Mesenteric fat pad (tissue), 1 donor: ENCODE results near the gene INAFM1. TPM values are rescaled to one million over a fixed set of nuclear protein-coding genes. Genes with fewer than 3 reads are reported as not detected.
"Not testable (repeated sequence)": the region's sequence is repeated elsewhere in the genome, so short reads cannot be mapped to it uniquely, and the experiment has no call there.

Experiments
- DNase-seq: peaks from one replicate; pipeline ENCODE4 v3.0.0-alpha.2; 2020; ENCODE audit warnings: low spot score
- total RNA-seq: library from RNA; stranded (reverse); fragmentation: NEBNext Ultra II Directional; extraction: Animal tissue kit (Norgen Biotek cat#: 25700); gene quantifications from one replicate; pipeline ENCODE4 v1.2.1, GENCODE V29; 2021
- donor health status: DM: yes; HTN: yes; CAD: no.

Gene INAFM1
- total RNA-seq, 1 donor from 2014 or later: 34.4 TPM

GRCh38 chr19:47267350-47267759 lies 7.3 kb upstream of the INAFM1 start:
- no peak for DNase-seq

GRCh38 chr19:47268028-47268427 lies 6.7 kb upstream of the INAFM1 start:
- no peak for DNase-seq

GRCh38 chr19:47269596-47269995 lies 5.1 kb upstream of the INAFM1 start:
- DNase-seq: no peak

GRCh38 chr19:47270408-47270807 lies 4.3 kb upstream of the INAFM1 start:
- DNase-seq: no peak

- no peak for DNase-seq
Measured at GRCh38 chr19:47271949-47272348, 2.7 kb upstream of the INAFM1 start.

GRCh38 chr19:47272448-47273312 lies 2.0 kb upstream of the INAFM1 start:
- DNase-seq: no peak

GRCh38 chr19:47273313-47274070 lies 1.2 kb upstream of the INAFM1 start:
- DNase-seq: peak; percentile 98

- DNase-seq: peak; percentile 92
Measured at GRCh38 chr19:47274891-47275761, 441 bp downstream of the INAFM1 start.

- no peak for DNase-seq
Measured at GRCh38 chr19:47275791-47276461, 1.2 kb downstream of the INAFM1 start.

- DNase-seq: not testable (repeated sequence)
Measured at GRCh38 chr19:47276513-47276912, 1.8 kb downstream of the INAFM1 start.

GRCh38 chr19:47280183-47280797 lies 5.6 kb downstream of the INAFM1 start:
- DNase-seq: no peak

- DNase-seq: no peak
Measured at GRCh38 chr19:47283405-47284059, 8.8 kb downstream of the INAFM1 start.

GRCh38 chr19:47284324-47284899 lies 9.7 kb downstream of the INAFM1 start:
- no peak for DNase-seq

GRCh38 chr19:47296036-47296435 lies 21.4 kb downstream of the INAFM1 start:
- DNase-seq: no peak

GRCh38 chr19:47300867-47301266 lies 26.2 kb downstream of the INAFM1 start:
- DNase-seq: not testable (repeated sequence)

- no peak for DNase-seq
Measured at GRCh38 chr19:47302249-47302648, 27.6 kb downstream of the INAFM1 start.

- DNase-seq: no peak
Measured at GRCh38 chr19:47303966-47304365, 29.3 kb downstream of the INAFM1 start.

GRCh38 chr19:47305309-47305751 lies 30.6 kb downstream of the INAFM1 start:
- DNase-seq: no peak

GRCh38 chr19:47306303-47306702 lies 31.6 kb downstream of the INAFM1 start:
- no peak for DNase-seq
